ENCODE data around the gene SASS6.

DNA sequence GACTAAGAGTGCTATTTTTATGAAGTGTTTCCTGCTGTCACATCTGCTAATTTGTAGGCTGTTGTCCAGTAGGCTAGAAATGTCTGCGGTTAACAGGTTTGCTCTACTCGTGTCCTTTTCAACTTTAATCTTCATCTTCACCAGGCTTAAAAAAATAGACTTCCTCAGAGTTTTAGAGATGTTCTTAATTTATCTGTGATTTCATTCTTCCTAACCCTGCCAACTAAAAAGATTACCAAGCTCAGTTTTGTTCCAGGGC, 66.8 kb downstream of the SASS6 start:
- TF ChIP-seq CTCF (conservative IDR thresholded peaks at IDR 0.05), result no peak
- no peak for TF ChIP-seq EZH2 (IDR thresholded peaks at IDR 0.05; ENCODE audit: low read depth)

All from PC-9 (cell line).